Adrenal gland (tissue), 12 donors: ENCODE results near the gene AKR1B1. TPM values are rescaled to one million over a fixed set of nuclear protein-coding genes. Genes with fewer than 3 reads are reported as not detected.

ENCODE experiments used
- DNase-seq, 7 donors: peaks; one replicate each; pipeline ENCODE4 v3.0.0-alpha.2; 2019 to 2020
- H3K27ac ChIP-seq, 5 donors: fragments of 200-600 bp; sonication (generic) in 4 of 5; 1 replicate in 3 of 5; 2 replicates in 2 of 5; pipeline versions ENCODE4 v1.5.1 to v1.8.0; 2016 to 2020; ENCODE audit warnings: mild to moderate bottlenecking in 1 of 5
- H3K27me3 ChIP-seq: fragments of 200-600 bp; 2 replicates; pipeline ENCODE4 v1.8.0; 2021
- H3K36me3 ChIP-seq, 2 donors: fragments of 200-600 bp; replicated peaks in 1 of 2; 1 replicate in 1 of 2; 2 replicates in 1 of 2; pipeline versions ENCODE4 v1.5.1 to v1.8.0; 2018 to 2022
- H3K4me1 ChIP-seq, 2 donors: fragments of 200-600 bp; replicated peaks in 1 of 2; 1 replicate in 1 of 2; 2 replicates in 1 of 2; pipeline versions ENCODE4 v1.5.1 to v1.8.0; 2018 to 2021
- H3K4me3 ChIP-seq, 4 donors: fragments of 200-600 bp; sonication (generic) in 3 of 4; one replicate each; pipeline ENCODE4 v1.5.1; 2016 to 2018
- H3K9me3 ChIP-seq, 3 donors: fragments of 200-600 bp; sonication (generic) in 1 of 3; replicated peaks in 1 of 3; 1 replicate in 2 of 3; 2 replicates in 1 of 3; pipeline versions ENCODE4 v1.5.1 to v1.8.0; 2016 to 2021
- CTCF ChIP-seq, 6 experiments: fragments of 450-650 bp in 4 of 6; fragments of 200-600 bp in 2 of 6; sonication (generic) in 1 of 6; IDR thresholded peaks; 1 replicate in 5 of 6; 2 replicates in 1 of 6; pipeline versions ENCODE4 v1.5.1 to v1.8.0; 2016 to 2021; ENCODE audit warnings: antibody characterized with exemption in 6 of 6, mild to moderate bottlenecking in 2 of 6, moderate library complexity in 1 of 6
- POLR2A ChIP-seq, 2 donors: fragments of 450-650 bp; IDR thresholded peaks; one replicate each; pipeline ENCODE4 v1.6.1; 2017; ENCODE audit warnings: antibody characterized with exemption in 2 of 2, mild to moderate bottlenecking in 2 of 2, moderate library complexity in 1 of 2
- WGBS, 4 donors: extraction: QIAGEN DNeasy Blood & Tissue Kit in 2 of 4; methylation state at CpG; one replicate each; pipeline versions ENCODE4 v1.1.5 to v1.1.7; 2013 to 2017; 5-methylcytosine and 5-hydroxymethylcytosine counted together
- intact Hi-C, 2 donors: fragments of 100-400 bp; cut with DNase I; formaldehyde crosslinking; loops; one replicate each; pipeline versions ENCODE4 v1.14.1 to v1.15.0; 2022 to 2023
- polyA plus RNA-seq, 3 donors: library from polyadenylated mRNA; stranded (reverse); fragments of 200-250 nt in 2 of 3; fragments of 350-450 nt in 1 of 3; fragmentation: Illumina TruSeq in 1 of 3; extraction: RNeasy Lipid Tissue Mini Kit (QIAGEN cat#74804) in 1 of 3; gene quantifications; one replicate each; pipeline ENCODE4 v1.2.3, GENCODE V29; 2013 to 2014
- total RNA-seq, 9 donors: library from RNA; depleted of rRNA in 4 of 9; stranded (reverse); fragments of >200 nt in 4 of 9; fragments of 120-200 nt in 1 of 9; fragmentation: NEBNext Ultra II Directional in 1 of 9; extraction: Animal tissue kit (Norgen Biotek cat#: 25700) in 1 of 9; gene quantifications; one replicate each; pipeline versions ENCODE4 v1.1.0 to v1.2.4, GENCODE V29; 2013 to 2023
- donor health status: healthy with polysubstance abuse.
- donor health status: Bipolar disorder and iron deficiency.
- donor health status: DM: yes; HTN: yes; CAD: no.
- donor health status: DM: no; HTN: no; CAD: no.
- donor health status: DM: no; HTN: no; CAD: no.
- donor health status: DM: yes; HTN: yes; CAD: no.

AKR1B1 gene
- total and polyA plus RNA-seq, 12 donors: 270 to 4,669 (median 3,402) TPM

GRCh38 chr7:134419875-134420274 is 39.0 kb downstream of the AKR1B1 start:
- Histone ChIP-seq H3K4me1 (no peaks in the 10 kb centered on the region), H3K27me3 (no peaks in the 10 kb centered on the region), H3K4me3 (no peak overlapping the region), H3K9me3 (no peaks in the 10 kb centered on the region), H3K36me3 (no peaks in the 10 kb centered on the region), H3K27ac (no peak overlapping the region)
- intact Hi-C loops: no loop called here
- TF ChIP-seq CTCF (IDR thresholded peaks at IDR 0.05) (no peak), POLR2A (IDR thresholded peaks at IDR 0.05) (no peak)
- DNase-seq: no peak
- 62 to 65% (median 63%) methylated on average over 3 of the region's 3 CpGs for WGBS, 4 donors

- WGBS, 4 donors: 82 to 91% (median 86%) methylated on average over 3 of the region's 3 CpGs
- Histone ChIP-seq H3K4me3 (no peak overlapping the region), H3K27ac (no peak overlapping the region), H3K27me3 (no peaks in the 10 kb centered on the region), H3K4me1 (no peaks in the 10 kb centered on the region), H3K36me3 (no peaks in the 10 kb centered on the region), H3K9me3 (no peaks in the 10 kb centered on the region)
- TF ChIP-seq CTCF (IDR thresholded peaks at IDR 0.05) (no peak), POLR2A (IDR thresholded peaks at IDR 0.05) (no peak)
- intact Hi-C loops: no loop called here
- DNase-seq: no peak
Measured at GRCh38 chr7:134419085-134419484, 39.8 kb downstream of the AKR1B1 start.

- no peak for DNase-seq
- H3K27me3 ChIP-seq: no peaks in the 10 kb centered on the region
- H3K4me3 ChIP-seq: no peak overlapping the region
- no peak for TF ChIP-seq POLR2A (IDR thresholded peaks at IDR 0.05)
- no peak for TF ChIP-seq CTCF (IDR thresholded peaks at IDR 0.05)
- intact Hi-C loops: no loop called here
- H3K4me1 ChIP-seq: no peaks in the 10 kb centered on the region
- H3K36me3 ChIP-seq: no peaks in the 10 kb centered on the region
- H3K27ac ChIP-seq: no peak overlapping the region
- no peaks in the 10 kb centered on the region for H3K9me3 ChIP-seq
Measured at GRCh38 chr7:134415700-134416099, 43.2 kb downstream of the AKR1B1 start.

- no peak overlapping the region for H3K27ac ChIP-seq
- no peak for TF ChIP-seq POLR2A (IDR thresholded peaks at IDR 0.05)
- TF ChIP-seq CTCF (IDR thresholded peaks at IDR 0.05): no peak
- no peaks in the 10 kb centered on the region for H3K9me3 ChIP-seq
- no peaks in the 10 kb centered on the region for H3K27me3 ChIP-seq
- no peaks in the 10 kb centered on the region for H3K4me1 ChIP-seq
- H3K4me3 ChIP-seq: no peak overlapping the region
- no peaks in the 10 kb centered on the region for H3K36me3 ChIP-seq
- intact Hi-C loops: no loop called here
- 59 to 80% (median 69%) methylated on average over 4 of the region's 4 CpGs for WGBS, 4 donors
- no peak for DNase-seq
Measured at GRCh38 chr7:134414109-134414508, 44.8 kb downstream of the AKR1B1 start.
